ENCODE data around the gene CFAP77. TPM values are rescaled to one million over a fixed set of nuclear protein-coding genes. Genes with fewer than 3 reads are reported as not detected.

Gene CFAP77
- total RNA-seq, 1 donor from 2014 or later = not detected

Other genes with a start within 250 kb of the CFAP77 start
- gene NTNG2, start 248.2 kb upstream of the CFAP77 start, total RNA-seq = 0.38 TPM
- 15.8 TPM for gene SETX, start 55.2 kb upstream of the CFAP77 start, total RNA-seq
- gene TTF1, start 3.4 kb upstream of the CFAP77 start, total RNA-seq = 2.4 TPM
- not detected for gene BARHL1, start 172.4 kb downstream of the CFAP77 start, total RNA-seq

Measured in left lobe of liver (tissue), 1 donor.